ENCODE results near the gene BPNT1.
"Not testable (repeated sequence)": the region's sequence is repeated elsewhere in the genome, so short reads cannot be mapped to it uniquely, and the experiment has no call there.

BPNT1 gene

DNA sequence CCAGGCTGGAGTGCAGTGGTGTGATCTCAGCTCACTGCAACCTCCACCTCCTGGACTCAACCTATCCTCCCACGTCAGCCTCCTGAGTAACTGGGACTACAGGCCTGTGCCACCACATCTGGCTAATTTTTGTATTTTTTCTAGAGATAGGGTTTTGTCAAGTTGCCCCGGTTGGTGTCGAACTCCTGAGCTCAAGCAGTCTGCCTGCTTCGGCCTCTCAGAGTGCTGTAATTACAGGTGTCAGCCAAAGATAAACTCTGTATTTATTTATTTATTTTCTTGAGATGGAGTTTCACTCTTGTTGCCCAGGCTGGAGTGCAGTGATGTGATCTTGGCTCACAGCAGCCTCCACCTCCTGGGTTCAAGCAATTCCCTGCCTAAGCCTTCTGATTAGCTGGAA is 23.0 kb upstream of the BPNT1 start:
- not testable (repeated sequence) for H3K27ac ChIP-seq (ENCODE audit: low read length, poor library complexity, severe bottlenecking); H2BK15ac ChIP-seq (ENCODE audit: low read depth, poor library complexity, severe bottlenecking); H2BK5ac ChIP-seq (ENCODE audit: low read depth, low read length, poor library complexity, severe bottlenecking); H3K27me3 ChIP-seq (ENCODE audit: control insufficient read depth in 1 of 2, insufficient read depth in 1 of 2, low read length in 2 of 2); H3K18ac ChIP-seq (ENCODE audit: low read depth in 1 of 2, low read length in 2 of 2); H2AK5ac ChIP-seq (ENCODE audit: low read length, severe bottlenecking); H3K4me2 ChIP-seq (ENCODE audit: low read length, poor library complexity, severe bottlenecking); H4K91ac ChIP-seq (ENCODE audit: low read length); H3K9me3 ChIP-seq (ENCODE audit: control insufficient read depth, low read length); H3K14ac ChIP-seq (ENCODE audit: low read length in 2 of 2); H3K4me3 ChIP-seq (ENCODE audit: insufficient read depth in 1 of 2, low read depth in 1 of 2, low read length in 2 of 2); H3K23ac ChIP-seq (ENCODE audit: low read length in 2 of 2); H3K4me1 ChIP-seq (ENCODE audit: control insufficient read depth, insufficient read depth, low read depth, low read length); DNase-seq; H2AFZ ChIP-seq (ENCODE audit: low read depth, low read length); H3K9ac ChIP-seq (ENCODE audit: low read length); H4K8ac ChIP-seq (ENCODE audit: low read length); H2BK120ac ChIP-seq (ENCODE audit: low read depth, low read length); H2BK12ac ChIP-seq (ENCODE audit: low read length in 2 of 2); H3K4ac ChIP-seq (ENCODE audit: low read depth in 1 of 2, low read length in 2 of 2)
- H3K79me1 ChIP-seq (replicated peaks; ENCODE audit: low read length, poor library complexity, severe bottlenecking), result peaks cover 16% of the 10 kb centered on the region
- H3K36me3 ChIP-seq (ENCODE audit: control insufficient read depth in 1 of 2, insufficient read depth in 2 of 2, low read depth in 1 of 2, low read length in 2 of 2), result peaks cover 33 to 83% of the 10 kb centered on the region in 2 experiments
- WGBS, result 93% methylated on average over 3 of the region's 4 CpGs

DNA sequence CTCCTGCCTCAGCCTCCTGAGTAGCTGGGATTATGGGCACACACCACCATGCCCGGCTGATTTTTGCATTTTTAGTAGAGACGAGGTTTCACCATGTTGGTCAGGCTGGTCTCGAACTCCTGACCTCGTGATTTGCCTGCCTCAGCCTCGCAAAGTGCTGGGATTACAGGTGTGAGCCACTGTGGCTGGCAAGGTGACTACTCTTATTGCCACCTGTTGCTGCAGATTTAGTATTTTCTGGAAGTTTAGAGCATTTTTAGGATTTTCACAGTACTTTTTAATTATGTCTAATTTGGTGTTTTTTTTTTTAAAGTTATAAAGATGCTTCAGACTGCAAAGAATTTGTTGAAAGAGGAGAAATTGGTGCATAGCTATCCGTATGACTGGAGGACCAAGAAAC is 20.9 kb upstream of the BPNT1 start:
- peaks cover 28 to 86% of the 10 kb centered on the region in 2 experiments for H3K36me3 ChIP-seq (ENCODE audit: control insufficient read depth in 1 of 2, insufficient read depth in 2 of 2, low read depth in 1 of 2, low read length in 2 of 2)
- 92% methylated on average over 6 of the region's 6 CpGs for WGBS
- not testable (repeated sequence) for H2BK12ac ChIP-seq (ENCODE audit: low read length in 2 of 2); H3K14ac ChIP-seq (ENCODE audit: low read length in 2 of 2); H3K27me3 ChIP-seq (ENCODE audit: control insufficient read depth in 1 of 2, insufficient read depth in 1 of 2, low read length in 2 of 2); H3K27ac ChIP-seq (ENCODE audit: low read length, poor library complexity, severe bottlenecking); H3K23ac ChIP-seq (ENCODE audit: low read length in 2 of 2); H4K8ac ChIP-seq (ENCODE audit: low read length); H2AFZ ChIP-seq (ENCODE audit: low read depth, low read length); H4K91ac ChIP-seq (ENCODE audit: low read length); DNase-seq; H3K4me3 ChIP-seq (ENCODE audit: insufficient read depth in 1 of 2, low read depth in 1 of 2, low read length in 2 of 2); H2BK5ac ChIP-seq (ENCODE audit: low read depth, low read length, poor library complexity, severe bottlenecking); H2BK120ac ChIP-seq (ENCODE audit: low read depth, low read length); H3K79me1 ChIP-seq (replicated peaks; ENCODE audit: low read length, poor library complexity, severe bottlenecking); H2BK15ac ChIP-seq (ENCODE audit: low read depth, poor library complexity, severe bottlenecking); H2AK5ac ChIP-seq (ENCODE audit: low read length, severe bottlenecking); H3K9ac ChIP-seq (ENCODE audit: low read length); H3K4me2 ChIP-seq (ENCODE audit: low read length, poor library complexity, severe bottlenecking); H3K4ac ChIP-seq (ENCODE audit: low read depth in 1 of 2, low read length in 2 of 2); H3K4me1 ChIP-seq (ENCODE audit: control insufficient read depth, insufficient read depth, low read depth, low read length); H3K18ac ChIP-seq (ENCODE audit: low read depth in 1 of 2, low read length in 2 of 2); H3K9me3 ChIP-seq (ENCODE audit: control insufficient read depth, low read length)

DNA sequence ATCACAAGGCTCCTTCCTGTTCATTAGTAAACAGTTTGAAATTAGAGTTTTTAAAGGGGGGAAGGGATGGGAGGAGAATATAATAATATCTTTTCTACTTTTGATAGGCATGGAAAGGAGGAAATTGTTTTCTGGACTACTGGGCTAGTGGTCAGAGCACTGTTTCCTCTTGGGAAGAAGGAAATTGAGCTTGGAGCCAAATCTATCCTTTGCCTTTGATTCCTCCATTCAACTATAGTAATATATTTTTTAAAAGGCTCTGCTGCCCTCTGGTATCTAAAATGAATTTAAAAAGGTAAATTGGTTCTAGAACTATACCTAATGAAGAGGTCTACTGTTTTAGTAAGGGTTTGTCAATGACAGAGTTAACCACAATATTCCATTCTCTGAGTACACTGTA is 10.2 kb upstream of the BPNT1 start:
- H3K18ac ChIP-seq (ENCODE audit: low read depth in 1 of 2, low read length in 2 of 2), result no peak overlapping the region
- H3K4me1 ChIP-seq (ENCODE audit: control insufficient read depth, insufficient read depth, low read depth, low read length), result peaks cover 5% of the 10 kb centered on the region
- no peak overlapping the region for H2AFZ ChIP-seq (ENCODE audit: low read depth, low read length)
- peaks cover 17% of the 10 kb centered on the region for H3K79me1 ChIP-seq (replicated peaks; ENCODE audit: low read length, poor library complexity, severe bottlenecking)
- no peak overlapping the region for H3K27ac ChIP-seq (ENCODE audit: low read length, poor library complexity, severe bottlenecking)
- no peak overlapping the region for H2BK12ac ChIP-seq (ENCODE audit: low read length in 2 of 2)
- no peak overlapping the region for H2AK5ac ChIP-seq (ENCODE audit: low read length, severe bottlenecking)
- no peak overlapping the region for H2BK15ac ChIP-seq (ENCODE audit: low read depth, poor library complexity, severe bottlenecking)
- no peak for DNase-seq
- no peaks in the 10 kb centered on the region for H3K9me3 ChIP-seq (ENCODE audit: control insufficient read depth, low read length)
- H3K14ac ChIP-seq (ENCODE audit: low read length in 2 of 2), result no peak overlapping the region
- H4K8ac ChIP-seq (ENCODE audit: low read length), result no peak overlapping the region
- no peak overlapping the region for H3K4ac ChIP-seq (ENCODE audit: low read depth in 1 of 2, low read length in 2 of 2)
- H3K4me3 ChIP-seq (ENCODE audit: insufficient read depth in 1 of 2, low read depth in 1 of 2, low read length in 2 of 2), result no peak overlapping the region
- H3K27me3 ChIP-seq (ENCODE audit: control insufficient read depth in 1 of 2, insufficient read depth in 1 of 2, low read length in 2 of 2), result no peaks in the 10 kb centered on the region
- H3K36me3 ChIP-seq (ENCODE audit: control insufficient read depth in 1 of 2, insufficient read depth in 2 of 2, low read depth in 1 of 2, low read length in 2 of 2), result peaks cover 32 to 85% of the 10 kb centered on the region in 2 experiments
- no peak overlapping the region for H2BK5ac ChIP-seq (ENCODE audit: low read depth, low read length, poor library complexity, severe bottlenecking)
- no peak overlapping the region for H2BK120ac ChIP-seq (ENCODE audit: low read depth, low read length)
- no peak overlapping the region for H3K9ac ChIP-seq (ENCODE audit: low read length)
- H3K23ac ChIP-seq (ENCODE audit: low read length in 2 of 2), result no peak overlapping the region
- no peak overlapping the region for H3K4me2 ChIP-seq (ENCODE audit: low read length, poor library complexity, severe bottlenecking)
- H4K91ac ChIP-seq (ENCODE audit: low read length), result no peak overlapping the region

DNA sequence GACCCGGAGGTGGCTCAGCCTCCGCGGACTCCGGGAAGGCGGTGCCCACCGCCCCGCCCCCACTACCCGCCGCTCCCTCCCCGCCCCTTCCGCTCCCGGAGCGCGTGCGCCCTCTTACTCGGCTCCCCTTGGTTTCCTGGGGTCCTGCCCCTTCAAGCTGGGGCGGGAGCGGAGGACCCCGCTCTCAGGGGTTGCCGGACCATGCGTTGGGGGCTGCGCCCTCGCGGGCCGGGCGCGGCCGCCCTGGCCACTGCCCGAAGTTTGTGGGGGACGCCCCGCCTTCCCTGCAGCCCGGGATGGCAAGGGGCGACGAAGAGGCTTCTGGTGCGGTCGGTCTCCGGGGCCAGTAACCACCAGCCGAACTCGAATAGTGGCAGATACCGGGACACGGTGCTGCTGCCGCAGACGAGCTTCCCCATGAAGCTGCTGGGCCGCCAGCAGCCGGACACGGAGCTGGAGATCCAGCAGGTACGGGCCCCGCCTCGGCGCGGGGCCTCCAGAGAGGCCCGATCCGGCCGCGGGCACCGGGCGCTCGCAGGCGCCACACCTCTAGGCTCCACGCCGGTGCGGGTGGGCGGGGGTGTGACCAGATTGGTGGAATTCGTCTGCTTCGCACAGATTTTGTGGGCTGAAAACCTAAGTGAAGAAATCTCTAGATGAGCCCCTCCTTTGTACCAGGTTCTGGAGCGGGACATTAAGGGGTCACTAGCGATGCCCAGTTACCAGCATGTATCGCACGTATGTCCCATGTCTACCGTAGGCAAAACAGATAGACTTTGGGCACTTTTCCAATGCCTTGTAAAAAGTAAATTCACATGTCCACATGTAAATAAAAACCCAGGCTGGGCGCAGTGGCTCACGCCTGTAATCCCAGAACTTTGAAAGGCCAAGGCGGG is 4.7 kb upstream of the BPNT1 start, which contains the start of gene IARS2:
TSS of gene IARS2 (plus strand) at position 117 of the 896 bp plus-strand sequence. CDS start at position 202, 85 bp downstream.
- H3K27me3 ChIP-seq (ENCODE audit: control insufficient read depth in 1 of 2, insufficient read depth in 1 of 2, low read length in 2 of 2), result no peaks in the 10 kb centered on the region
- H3K14ac ChIP-seq (ENCODE audit: low read length in 2 of 2), result peak within 1 kb of the TSS in 1 of 2 experiments; percentile 96
- H2AFZ ChIP-seq (ENCODE audit: low read depth, low read length), result peak within 1 kb of the TSS; percentile 99
- peak within 1 kb of the TSS; percentile 82 for H3K27ac ChIP-seq (ENCODE audit: low read length, poor library complexity, severe bottlenecking)
- H3K4me3 ChIP-seq (ENCODE audit: insufficient read depth in 1 of 2, low read depth in 1 of 2, low read length in 2 of 2), result peak within 1 kb of the TSS; percentile 95 to 97
- peak within 1 kb of the TSS; percentile 51 to 99 for H3K4ac ChIP-seq (ENCODE audit: low read depth in 1 of 2, low read length in 2 of 2)
- H4K91ac ChIP-seq (ENCODE audit: low read length), result peak within 1 kb of the TSS; percentile 80
- peak within 1 kb of the TSS; percentile 44 for H2BK15ac ChIP-seq (ENCODE audit: low read depth, poor library complexity, severe bottlenecking)
- peak within 1 kb of the TSS; percentile 12 for H4K8ac ChIP-seq (ENCODE audit: low read length)
- peak within 1 kb of the TSS; percentile 89 for H3K9ac ChIP-seq (ENCODE audit: low read length)
- H3K18ac ChIP-seq (ENCODE audit: low read depth in 1 of 2, low read length in 2 of 2), result peak within 1 kb of the TSS; percentile 80 to 97
- H3K4me1 ChIP-seq (ENCODE audit: control insufficient read depth, insufficient read depth, low read depth, low read length), result peaks cover 10% of the 10 kb centered on the region
- H2BK120ac ChIP-seq (ENCODE audit: low read depth, low read length), result peak within 1 kb of the TSS; percentile 64
- peaks cover 15% of the 10 kb centered on the region for H3K79me1 ChIP-seq (replicated peaks; ENCODE audit: low read length, poor library complexity, severe bottlenecking)
- peak within 1 kb of the TSS; percentile 53 for H2BK5ac ChIP-seq (ENCODE audit: low read depth, low read length, poor library complexity, severe bottlenecking)
- H3K4me2 ChIP-seq (ENCODE audit: low read length, poor library complexity, severe bottlenecking), result peak within 1 kb of the TSS; percentile 83
- DNase-seq, result peak; percentile 87
- H2BK12ac ChIP-seq (ENCODE audit: low read length in 2 of 2), result peak within 1 kb of the TSS in 1 of 2 experiments; percentile 72
- 3% methylated on average over 63 of the region's 73 CpGs for WGBS
- H3K36me3 ChIP-seq (ENCODE audit: control insufficient read depth in 1 of 2, insufficient read depth in 2 of 2, low read depth in 1 of 2, low read length in 2 of 2), result peaks cover 12 to 31% of the 10 kb centered on the region in 2 experiments
- H3K23ac ChIP-seq (ENCODE audit: low read length in 2 of 2), result peak within 1 kb of the TSS in 1 of 2 experiments; percentile 96
- no peaks in the 10 kb centered on the region for H3K9me3 ChIP-seq (ENCODE audit: control insufficient read depth, low read length)
- H2AK5ac ChIP-seq (ENCODE audit: low read length, severe bottlenecking), result no peak within 1 kb of the TSS
